Measurements from ENCODE around the gene KDM4F.

Gene KDM4F

GRCh38 chr11:95074792-95075563 lies 25.8 kb downstream of the KDM4F start:
- Histone ChIP-seq H3K4me1 (ENCODE audit: control insufficient read depth in 5 of 5, insufficient read depth in 5 of 5, low read length in 5 of 5) (peaks cover 0 to 24% (median 17%) of the 10 kb centered on the region in 5 donors), H3K36me3 (ENCODE audit: control insufficient read depth in 5 of 5, insufficient read depth in 5 of 5, low read length in 5 of 5) (no peaks in the 10 kb centered on the region), H3K9ac (ENCODE audit: low read length in 5 of 5) (no peak overlapping the region), H3K27ac (ENCODE audit: low read depth, low read length) (no peak overlapping the region), H3K27me3 (ENCODE audit: control insufficient read depth in 5 of 5, insufficient read depth in 4 of 5, low read length in 5 of 5) (no peaks in the 10 kb centered on the region), H3K4me3 (ENCODE audit: low read depth in 1 of 5, low read length in 5 of 5) (no peak overlapping the region), H3K9me3 (ENCODE audit: control insufficient read depth in 5 of 5, low read length in 5 of 5) (no peaks in the 10 kb centered on the region)

GRCh38 chr11:95076416-95076815 lies 27.2 kb downstream of the KDM4F start:
- H3K27me3 ChIP-seq (ENCODE audit: control insufficient read depth in 5 of 5, insufficient read depth in 4 of 5, low read length in 5 of 5), result no peaks in the 10 kb centered on the region
- H3K27ac ChIP-seq (ENCODE audit: low read depth, low read length), result peak overlapping the region; percentile 0
- H3K9ac ChIP-seq (ENCODE audit: low read length in 5 of 5), result no peak overlapping the region
- H3K36me3 ChIP-seq (ENCODE audit: control insufficient read depth in 5 of 5, insufficient read depth in 5 of 5, low read length in 5 of 5), result no peaks in the 10 kb centered on the region
- H3K9me3 ChIP-seq (ENCODE audit: control insufficient read depth in 5 of 5, low read length in 5 of 5), result no peaks in the 10 kb centered on the region
- peaks cover 0 to 23% (median 17%) of the 10 kb centered on the region in 5 donors for H3K4me1 ChIP-seq (ENCODE audit: control insufficient read depth in 5 of 5, insufficient read depth in 5 of 5, low read length in 5 of 5)
- no peak overlapping the region for H3K4me3 ChIP-seq (ENCODE audit: low read depth in 1 of 5, low read length in 5 of 5)

- Histone ChIP-seq H3K9me3 (ENCODE audit: control insufficient read depth in 5 of 5, low read length in 5 of 5) (no peaks in the 10 kb centered on the region), H3K36me3 (ENCODE audit: control insufficient read depth in 5 of 5, insufficient read depth in 5 of 5, low read length in 5 of 5) (no peaks in the 10 kb centered on the region), H3K4me3 (ENCODE audit: low read depth in 1 of 5, low read length in 5 of 5) (no peak overlapping the region), H3K27ac (ENCODE audit: low read depth, low read length) (no peak overlapping the region), H3K9ac (ENCODE audit: low read length in 5 of 5) (no peak overlapping the region), H3K4me1 (ENCODE audit: control insufficient read depth in 5 of 5, insufficient read depth in 5 of 5, low read length in 5 of 5) (peaks cover 0 to 23% (median 17%) of the 10 kb centered on the region in 5 donors), H3K27me3 (ENCODE audit: control insufficient read depth in 5 of 5, insufficient read depth in 4 of 5, low read length in 5 of 5) (no peaks in the 10 kb centered on the region)
Observed at GRCh38 chr11:95076981-95077380, 27.8 kb downstream of the KDM4F start.

- Histone ChIP-seq H3K9me3 (ENCODE audit: control insufficient read depth in 5 of 5, low read length in 5 of 5) (no peaks in the 10 kb centered on the region), H3K9ac (ENCODE audit: low read length in 5 of 5) (no peak overlapping the region), H3K4me3 (ENCODE audit: low read depth in 1 of 5, low read length in 5 of 5) (no peak overlapping the region), H3K4me1 (ENCODE audit: control insufficient read depth in 5 of 5, insufficient read depth in 5 of 5, low read length in 5 of 5) (peaks cover 0 to 23% (median 17%) of the 10 kb centered on the region in 5 donors), H3K27me3 (ENCODE audit: control insufficient read depth in 5 of 5, insufficient read depth in 4 of 5, low read length in 5 of 5) (no peaks in the 10 kb centered on the region), H3K36me3 (ENCODE audit: control insufficient read depth in 5 of 5, insufficient read depth in 5 of 5, low read length in 5 of 5) (no peaks in the 10 kb centered on the region), H3K27ac (ENCODE audit: low read depth, low read length) (no peak overlapping the region)
Observed at GRCh38 chr11:95078526-95078925, 29.3 kb downstream of the KDM4F start.

- Histone ChIP-seq H3K27me3 (ENCODE audit: control insufficient read depth in 5 of 5, insufficient read depth in 4 of 5, low read length in 5 of 5) (no peaks in the 10 kb centered on the region), H3K9me3 (ENCODE audit: control insufficient read depth in 5 of 5, low read length in 5 of 5) (no peaks in the 10 kb centered on the region), H3K27ac (ENCODE audit: low read depth, low read length) (no peak overlapping the region), H3K4me3 (ENCODE audit: low read depth in 1 of 5, low read length in 5 of 5) (no peak overlapping the region), H3K4me1 (ENCODE audit: control insufficient read depth in 5 of 5, insufficient read depth in 5 of 5, low read length in 5 of 5) (peaks cover 0 to 6% (median 5%) of the 10 kb centered on the region in 5 donors), H3K36me3 (ENCODE audit: control insufficient read depth in 5 of 5, insufficient read depth in 5 of 5, low read length in 5 of 5) (no peaks in the 10 kb centered on the region), H3K9ac (ENCODE audit: low read length in 5 of 5) (no peak overlapping the region)
Observed at GRCh38 chr11:95081010-95081409, 31.8 kb downstream of the KDM4F start.

- Histone ChIP-seq H3K27ac (ENCODE audit: low read depth, low read length) (no peak overlapping the region), H3K4me1 (ENCODE audit: control insufficient read depth in 5 of 5, insufficient read depth in 5 of 5, low read length in 5 of 5) (peaks cover 0 to 3% (median 2%) of the 10 kb centered on the region in 5 donors), H3K4me3 (ENCODE audit: low read depth in 1 of 5, low read length in 5 of 5) (no peak overlapping the region), H3K27me3 (ENCODE audit: control insufficient read depth in 5 of 5, insufficient read depth in 4 of 5, low read length in 5 of 5) (no peaks in the 10 kb centered on the region), H3K9ac (ENCODE audit: low read length in 5 of 5) (no peak overlapping the region), H3K9me3 (ENCODE audit: control insufficient read depth in 5 of 5, low read length in 5 of 5) (no peaks in the 10 kb centered on the region), H3K36me3 (ENCODE audit: control insufficient read depth in 5 of 5, insufficient read depth in 5 of 5, low read length in 5 of 5) (no peaks in the 10 kb centered on the region)
Observed at GRCh38 chr11:95081412-95081811, 32.2 kb downstream of the KDM4F start.

GRCh38 chr11:95082576-95083001 lies 33.4 kb downstream of the KDM4F start:
- Histone ChIP-seq H3K9ac (ENCODE audit: low read length in 5 of 5) (no peak overlapping the region), H3K4me1 (ENCODE audit: control insufficient read depth in 5 of 5, insufficient read depth in 5 of 5, low read length in 5 of 5) (no peaks in the 10 kb centered on the region), H3K9me3 (ENCODE audit: control insufficient read depth in 5 of 5, low read length in 5 of 5) (no peaks in the 10 kb centered on the region), H3K36me3 (ENCODE audit: control insufficient read depth in 5 of 5, insufficient read depth in 5 of 5, low read length in 5 of 5) (no peaks in the 10 kb centered on the region), H3K4me3 (ENCODE audit: low read depth in 1 of 5, low read length in 5 of 5) (no peak overlapping the region), H3K27ac (ENCODE audit: low read depth, low read length) (no peak overlapping the region), H3K27me3 (ENCODE audit: control insufficient read depth in 5 of 5, insufficient read depth in 4 of 5, low read length in 5 of 5) (no peaks in the 10 kb centered on the region)

- Histone ChIP-seq H3K27me3 (ENCODE audit: control insufficient read depth in 5 of 5, insufficient read depth in 4 of 5, low read length in 5 of 5) (no peaks in the 10 kb centered on the region), H3K4me3 (ENCODE audit: low read depth in 1 of 5, low read length in 5 of 5) (no peak overlapping the region), H3K36me3 (ENCODE audit: control insufficient read depth in 5 of 5, insufficient read depth in 5 of 5, low read length in 5 of 5) (no peaks in the 10 kb centered on the region), H3K27ac (ENCODE audit: low read depth, low read length) (no peak overlapping the region), H3K9me3 (ENCODE audit: control insufficient read depth in 5 of 5, low read length in 5 of 5) (no peaks in the 10 kb centered on the region), H3K4me1 (ENCODE audit: control insufficient read depth in 5 of 5, insufficient read depth in 5 of 5, low read length in 5 of 5) (peaks cover 0 to 7% (median 5%) of the 10 kb centered on the region in 5 donors), H3K9ac (ENCODE audit: low read length in 5 of 5) (no peak overlapping the region)
Observed at GRCh38 chr11:95084509-95084908, 35.3 kb downstream of the KDM4F start.

GRCh38 chr11:95085117-95085816 lies 36.0 kb downstream of the KDM4F start:
- Histone ChIP-seq H3K36me3 (ENCODE audit: control insufficient read depth in 5 of 5, insufficient read depth in 5 of 5, low read length in 5 of 5) (no peaks in the 10 kb centered on the region), H3K9me3 (ENCODE audit: control insufficient read depth in 5 of 5, low read length in 5 of 5) (no peaks in the 10 kb centered on the region), H3K27me3 (ENCODE audit: control insufficient read depth in 5 of 5, insufficient read depth in 4 of 5, low read length in 5 of 5) (no peaks in the 10 kb centered on the region), H3K27ac (ENCODE audit: low read depth, low read length) (no peak overlapping the region), H3K4me1 (ENCODE audit: control insufficient read depth in 5 of 5, insufficient read depth in 5 of 5, low read length in 5 of 5) (peaks cover 0 to 11% (median 10%) of the 10 kb centered on the region in 5 donors), H3K4me3 (ENCODE audit: low read depth in 1 of 5, low read length in 5 of 5) (no peak overlapping the region), H3K9ac (ENCODE audit: low read length in 5 of 5) (no peak overlapping the region)

- H3K4me3 ChIP-seq (ENCODE audit: low read depth in 1 of 5, low read length in 5 of 5), result no peak overlapping the region
- H3K4me1 ChIP-seq (ENCODE audit: control insufficient read depth in 5 of 5, insufficient read depth in 5 of 5, low read length in 5 of 5), result peaks cover 0 to 20% (median 15%) of the 10 kb centered on the region in 5 donors
- no peaks in the 10 kb centered on the region for H3K27me3 ChIP-seq (ENCODE audit: control insufficient read depth in 5 of 5, insufficient read depth in 4 of 5, low read length in 5 of 5)
- H3K27ac ChIP-seq (ENCODE audit: low read depth, low read length), result no peak overlapping the region
- no peaks in the 10 kb centered on the region for H3K9me3 ChIP-seq (ENCODE audit: control insufficient read depth in 5 of 5, low read length in 5 of 5)
- H3K36me3 ChIP-seq (ENCODE audit: control insufficient read depth in 5 of 5, insufficient read depth in 5 of 5, low read length in 5 of 5), result no peaks in the 10 kb centered on the region
- no peak overlapping the region for H3K9ac ChIP-seq (ENCODE audit: low read length in 5 of 5)
Observed at GRCh38 chr11:95086151-95086550, 36.9 kb downstream of the KDM4F start.

Data from subcutaneous abdominal adipose tissue (tissue), 5 donors.